Stimulated activated naive B cell treated with anti-CD40 and anti-IgM and Interleukin-4, amounts not matched to agents 10 μg/mL and 1 μg/mL and 100 μg/mL, for 72 hours (primary cell): Measurements from ENCODE around the gene OLFML2B.
"Not testable (repeated sequence)": the region's sequence is repeated elsewhere in the genome, so short reads cannot be mapped to it uniquely, and the experiment has no call there.

Source experiments
- ATAC-seq, 2 donors: fragments of 150-1000 bp; cut with Tn5 transposase; replicated peaks; 2 replicates each; pipeline ENCODE4 v1.10.0; 2021; ENCODE audit warnings: moderate library complexity in 1 of 2
- DNase-seq: peaks from one replicate; pipeline ENCODE4 v3.0.0; 2021
- H3K27ac Mint-ChIP-seq: one replicate; pipeline ENCODE4 v1.8.0; 2022; ENCODE audit warnings: mild to moderate bottlenecking, mixed read lengths
- H3K27me3 Mint-ChIP-seq, 2 donors: one replicate each; pipeline ENCODE4 v1.8.0; 2022; ENCODE audit warnings: mixed read lengths in 2 of 2
- H3K36me3 Mint-ChIP-seq, 2 donors: one replicate each; pipeline ENCODE4 v1.8.0; 2022; ENCODE audit warnings: mixed read lengths in 2 of 2, mild to moderate bottlenecking in 1 of 2
- H3K4me1 Mint-ChIP-seq, 2 donors: one replicate each; pipeline ENCODE4 v1.8.0; 2022; ENCODE audit warnings: mixed read lengths in 2 of 2, mild to moderate bottlenecking in 1 of 2
- H3K4me3 Mint-ChIP-seq, 2 donors: one replicate each; pipeline ENCODE4 v1.8.0; 2022; ENCODE audit warnings: mild to moderate bottlenecking in 2 of 2, mixed read lengths in 2 of 2, moderate library complexity in 1 of 2
- H3K9me3 Mint-ChIP-seq, 2 donors: one replicate each; pipeline ENCODE4 v1.8.0; 2022; ENCODE audit warnings: mixed read lengths in 2 of 2, mild to moderate bottlenecking in 1 of 2

Gene OLFML2B

DNA sequence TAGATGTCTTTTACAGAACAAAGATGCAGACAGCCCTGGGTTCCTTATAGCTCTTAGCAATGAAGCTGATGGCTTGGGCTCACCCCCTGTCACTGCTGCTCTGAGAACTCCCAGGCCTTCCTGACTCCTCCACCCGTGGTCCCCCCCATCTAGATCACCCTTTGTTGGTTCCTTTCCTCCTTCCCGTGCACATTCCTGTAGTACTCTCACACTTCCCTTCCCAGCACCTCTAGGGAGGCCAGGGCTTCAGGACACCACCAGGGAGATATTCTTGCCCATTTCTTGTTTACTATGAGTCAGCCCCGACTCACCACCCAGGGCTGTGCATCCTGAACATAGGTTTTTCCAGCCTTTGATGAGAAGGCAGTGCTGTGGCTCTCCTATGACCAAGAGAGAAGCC lies 31.4 kb upstream of the OLFML2B start:
- H3K4me1 Mint-ChIP-seq: no peaks in the 10 kb centered on the region

DNA sequence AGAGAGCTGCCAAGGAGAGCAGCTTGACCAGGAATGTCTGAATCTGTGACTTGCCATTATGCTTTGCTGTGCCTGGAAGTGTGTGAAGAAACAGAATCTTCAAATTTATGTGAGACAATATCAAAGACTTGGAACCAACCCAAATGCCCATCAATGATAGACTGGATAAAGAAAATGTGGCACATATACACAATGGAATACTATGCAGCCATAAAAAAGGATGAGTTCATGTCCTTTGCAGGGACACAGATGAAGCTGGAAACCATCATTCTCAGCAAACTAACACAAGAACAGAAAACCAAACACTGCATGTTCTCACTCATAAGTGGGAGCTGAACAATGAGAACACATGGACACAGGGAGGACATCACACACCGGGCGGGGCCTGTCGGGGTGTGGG lies 30.3 kb upstream of the OLFML2B start:
- not testable (repeated sequence) for H3K9me3 Mint-ChIP-seq, H3K27ac Mint-ChIP-seq, DNase-seq, H3K4me1 Mint-ChIP-seq, H3K4me3 Mint-ChIP-seq, H3K36me3 Mint-ChIP-seq, ATAC-seq
- peaks cover 21 to 30% of the 10 kb centered on the region in 2 donors for H3K27me3 Mint-ChIP-seq

More for the DNA sequence above, 31.4 kb upstream of the OLFML2B start:
- H3K9me3 Mint-ChIP-seq: peaks cover 0 to 3% of the 10 kb centered on the region in 2 donors
- no peak overlapping the region for H3K4me3 Mint-ChIP-seq
- DNase-seq: no peak
- no peaks in the 10 kb centered on the region for H3K36me3 Mint-ChIP-seq
- no peak overlapping the region for H3K27ac Mint-ChIP-seq
- no peak for ATAC-seq
- peaks cover 21 to 22% of the 10 kb centered on the region in 2 donors for H3K27me3 Mint-ChIP-seq

GRCh38 chr1:162046921-162047320 lies 23.3 kb upstream of the OLFML2B start:
- Mint-ChIP-seq H3K27me3 (peaks cover 0 to 22% of the 10 kb centered on the region in 2 donors), H3K4me3 (no peak overlapping the region), H3K9me3 (peaks cover 3 to 4% of the 10 kb centered on the region in 2 donors), H3K36me3 (no peaks in the 10 kb centered on the region), H3K4me1 (no peaks in the 10 kb centered on the region), H3K27ac (no peak overlapping the region)
- no peak for DNase-seq
- no peak for ATAC-seq

DNA sequence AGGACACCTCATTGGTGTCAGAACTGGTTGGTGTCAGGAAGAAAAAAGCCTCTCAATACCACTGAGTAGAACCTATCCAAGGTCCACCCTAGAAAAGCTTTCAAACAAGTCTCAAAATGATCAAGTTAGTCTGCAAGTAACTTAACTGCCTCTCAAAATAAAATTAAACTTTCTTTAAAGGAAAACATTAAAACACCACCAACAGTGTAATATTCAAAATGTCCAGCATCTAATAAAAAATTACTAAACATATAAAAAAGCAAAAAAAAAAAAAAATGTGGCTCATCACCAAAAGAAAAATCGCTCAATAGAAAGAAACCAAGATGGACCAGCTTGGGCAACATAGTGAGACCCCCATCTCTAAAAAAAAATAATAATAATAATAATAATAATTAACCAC lies 18.7 kb upstream of the OLFML2B start:
- Mint-ChIP-seq H3K4me1 (no peaks in the 10 kb centered on the region), H3K9me3 (peaks cover 3 to 4% of the 10 kb centered on the region in 2 donors), H3K4me3 (no peak overlapping the region), H3K27me3 (peaks cover 21 to 33% of the 10 kb centered on the region in 2 donors), H3K36me3 (no peaks in the 10 kb centered on the region), H3K27ac (no peak overlapping the region)
- ATAC-seq: no peak
- no peak for DNase-seq

- H3K27ac Mint-ChIP-seq: no peak overlapping the region
- no peak for ATAC-seq
- H3K4me3 Mint-ChIP-seq: no peak overlapping the region
- no peak for DNase-seq
- H3K27me3 Mint-ChIP-seq: peaks cover 26 to 38% of the 10 kb centered on the region in 2 donors
- H3K9me3 Mint-ChIP-seq: peaks cover 3 to 4% of the 10 kb centered on the region in 2 donors
- no peaks in the 10 kb centered on the region for H3K36me3 Mint-ChIP-seq
- no peaks in the 10 kb centered on the region for H3K4me1 Mint-ChIP-seq
Measured at GRCh38 chr1:162040657-162041056, 17.0 kb upstream of the OLFML2B start.

- no peak overlapping the region for H3K4me3 Mint-ChIP-seq
- H3K9me3 Mint-ChIP-seq: peaks cover 3 to 4% of the 10 kb centered on the region in 2 donors
- no peak for DNase-seq
- no peak overlapping the region for H3K27ac Mint-ChIP-seq
- H3K36me3 Mint-ChIP-seq: no peaks in the 10 kb centered on the region
- no peaks in the 10 kb centered on the region for H3K4me1 Mint-ChIP-seq
- peaks cover 26 to 38% of the 10 kb centered on the region in 2 donors for H3K27me3 Mint-ChIP-seq
- ATAC-seq: no peak
Measured at GRCh38 chr1:162040001-162040400, 16.3 kb upstream of the OLFML2B start.

- Mint-ChIP-seq H3K27me3 (peaks cover 30 to 44% of the 10 kb centered on the region in 2 donors), H3K4me3 (no peak overlapping the region), H3K9me3 (peaks cover 2% of the 10 kb centered on the region in 2 donors), H3K27ac (no peak overlapping the region), H3K36me3 (no peaks in the 10 kb centered on the region), H3K4me1 (no peaks in the 10 kb centered on the region)
- ATAC-seq (no peak), DNase-seq (no peak)
Measured at GRCh38 chr1:162038624-162039023, 15.0 kb upstream of the OLFML2B start.

DNA sequence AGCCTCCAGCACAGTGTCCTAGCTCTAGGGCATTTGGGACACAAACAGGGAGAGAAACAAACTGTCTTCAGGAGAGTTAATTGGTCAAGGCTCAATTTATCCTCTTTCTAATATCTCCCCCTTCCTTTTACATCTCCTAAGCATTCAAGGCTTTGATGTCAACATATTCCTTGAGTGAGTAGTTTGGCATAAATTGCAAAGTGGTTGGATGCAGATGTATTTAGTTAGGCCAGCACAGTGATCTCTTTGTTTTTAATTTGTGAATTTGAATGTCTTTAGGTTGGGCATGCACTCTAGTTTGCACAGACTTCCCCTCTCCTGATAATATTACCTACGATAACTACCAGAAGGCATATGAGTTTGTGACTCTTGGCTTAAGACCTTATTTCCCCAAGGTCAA lies 12.5 kb upstream of the OLFML2B start:
- ATAC-seq: no peak
- Mint-ChIP-seq H3K4me3 (no peak overlapping the region), H3K27me3 (peaks cover 41 to 44% of the 10 kb centered on the region in 2 donors), H3K4me1 (no peaks in the 10 kb centered on the region), H3K36me3 (no peaks in the 10 kb centered on the region), H3K9me3 (no peaks in the 10 kb centered on the region), H3K27ac (no peak overlapping the region)
- DNase-seq: no peak

DNA sequence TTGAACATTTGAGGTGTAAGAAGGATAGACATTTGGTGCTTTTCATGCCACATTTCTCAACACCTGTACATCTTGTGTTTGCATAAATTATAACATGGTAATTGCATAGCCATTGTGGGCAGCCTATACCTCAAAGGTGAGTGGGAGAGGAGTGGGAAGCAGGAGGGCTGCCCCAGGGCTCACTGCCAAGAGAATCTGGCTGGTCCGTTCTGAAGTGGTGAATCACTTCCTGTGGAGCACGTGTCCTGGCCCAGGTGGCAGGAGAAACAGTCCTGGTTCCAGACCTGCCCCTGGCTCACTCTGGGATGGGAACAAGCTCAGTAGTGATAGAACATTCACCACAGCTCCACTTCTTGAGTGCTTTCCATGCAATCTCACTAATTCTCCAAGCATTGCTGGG lies 11.6 kb upstream of the OLFML2B start:
- Mint-ChIP-seq H3K27me3 (peaks cover 38 to 43% of the 10 kb centered on the region in 2 donors), H3K36me3 (no peaks in the 10 kb centered on the region), H3K27ac (no peak overlapping the region), H3K9me3 (no peaks in the 10 kb centered on the region), H3K4me1 (no peaks in the 10 kb centered on the region), H3K4me3 (no peak overlapping the region)
- DNase-seq (no peak), ATAC-seq (no peak)

- no peak for ATAC-seq
- no peak overlapping the region for H3K27ac Mint-ChIP-seq
- no peaks in the 10 kb centered on the region for H3K36me3 Mint-ChIP-seq
- no peak for DNase-seq
- H3K9me3 Mint-ChIP-seq: no peaks in the 10 kb centered on the region
- peaks cover 33 to 38% of the 10 kb centered on the region in 2 donors for H3K27me3 Mint-ChIP-seq
- no peak overlapping the region for H3K4me3 Mint-ChIP-seq
- no peaks in the 10 kb centered on the region for H3K4me1 Mint-ChIP-seq
Measured at GRCh38 chr1:162033428-162033827, 9.8 kb upstream of the OLFML2B start.

DNA sequence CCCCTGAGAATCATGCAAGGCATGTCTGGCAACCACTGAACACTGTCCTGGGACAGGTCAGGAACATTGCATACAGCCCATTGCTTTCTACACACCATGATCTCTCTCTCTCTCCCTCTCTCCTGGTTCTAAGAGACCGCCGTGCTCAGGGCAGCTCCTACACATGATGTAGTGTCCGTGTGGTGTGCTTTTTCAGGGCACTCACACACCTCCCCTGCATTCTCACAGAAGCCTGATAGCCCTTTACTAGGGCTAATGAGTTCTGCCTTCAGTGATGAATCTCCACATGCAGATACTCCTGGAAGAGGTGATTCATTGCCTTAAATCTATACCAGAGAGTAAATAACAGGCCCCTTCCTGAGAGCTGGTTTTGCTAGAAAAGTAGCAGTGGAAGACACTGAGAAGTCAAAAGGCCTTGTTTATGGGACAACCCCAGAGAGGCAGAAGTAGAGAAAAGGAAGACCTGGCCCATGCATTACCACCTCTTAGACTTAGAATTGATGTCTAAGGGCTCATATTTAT lies 7.2 kb upstream of the OLFML2B start:
- ATAC-seq: no peak
- Mint-ChIP-seq H3K36me3 (no peaks in the 10 kb centered on the region), H3K4me3 (no peak overlapping the region), H3K27ac (no peak overlapping the region), H3K4me1 (no peaks in the 10 kb centered on the region), H3K27me3 (peaks cover 39 to 47% of the 10 kb centered on the region in 2 donors), H3K9me3 (peaks cover 3 to 8% of the 10 kb centered on the region in 2 donors)
- no peak for DNase-seq

GRCh38 chr1:162029157-162029556 lies 5.5 kb upstream of the OLFML2B start:
- ATAC-seq (no peak), DNase-seq (no peak)
- Mint-ChIP-seq H3K9me3 (peaks cover 3 to 8% of the 10 kb centered on the region in 2 donors), H3K4me1 (peaks cover 3 to 4% of the 10 kb centered on the region in 2 donors), H3K36me3 (no peaks in the 10 kb centered on the region), H3K4me3 (no peak overlapping the region), H3K27me3 (peaks cover 47 to 57% of the 10 kb centered on the region in 2 donors), H3K27ac (no peak overlapping the region)

DNA sequence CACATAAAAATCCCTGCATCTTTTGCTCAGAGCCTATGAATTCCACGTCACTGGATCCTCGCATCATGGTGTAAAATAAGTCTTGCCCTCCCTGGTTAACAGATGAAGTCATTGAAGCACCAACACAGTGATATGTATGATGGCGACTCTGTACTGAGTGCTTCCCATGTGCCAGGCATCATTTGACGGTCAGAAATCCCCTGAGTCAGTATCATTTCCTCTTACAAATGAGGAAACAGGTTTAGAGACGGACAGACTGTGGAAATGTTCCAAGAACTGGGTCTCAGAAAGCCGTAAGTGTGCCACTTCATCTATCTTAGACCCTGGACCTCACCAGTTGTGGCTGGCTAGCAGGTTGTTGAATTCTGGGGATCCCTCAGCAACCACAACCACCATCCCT lies 5.1 kb upstream of the OLFML2B start:
- peaks cover 3 to 8% of the 10 kb centered on the region in 2 donors for H3K9me3 Mint-ChIP-seq
- ATAC-seq (peak; percentile 95 to 97), DNase-seq (peak; percentile 48)
- peaks cover 47 to 57% of the 10 kb centered on the region in 2 donors for H3K27me3 Mint-ChIP-seq
- H3K4me1 Mint-ChIP-seq: peaks cover 6 to 9% of the 10 kb centered on the region in 2 donors
- H3K36me3 Mint-ChIP-seq: no peaks in the 10 kb centered on the region
- no peak overlapping the region for H3K27ac Mint-ChIP-seq
- no peak overlapping the region for H3K4me3 Mint-ChIP-seq

DNA sequence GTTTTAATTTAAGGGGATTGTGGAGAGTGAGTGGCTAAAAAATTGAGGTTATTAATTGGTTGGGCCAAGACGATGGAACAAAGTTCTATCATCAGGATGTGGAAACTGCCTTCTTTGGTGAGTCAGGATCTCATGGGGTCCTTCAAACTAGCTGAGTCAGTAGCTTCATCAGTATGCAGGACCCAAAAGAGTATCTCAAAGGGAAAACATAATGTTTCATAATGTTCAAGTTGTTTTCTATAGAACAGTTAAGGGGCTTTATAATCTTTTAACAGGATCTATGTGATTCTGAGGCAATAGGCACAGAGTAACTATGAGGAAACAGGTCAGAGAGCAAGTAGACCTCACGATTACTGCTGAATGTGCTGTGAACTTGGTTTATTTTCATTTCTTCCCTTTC lies 3.2 kb upstream of the OLFML2B start:
- no peak overlapping the region for H3K4me3 Mint-ChIP-seq
- DNase-seq (no peak), ATAC-seq (no peak)
- H3K4me1 Mint-ChIP-seq: peaks cover 9 to 15% of the 10 kb centered on the region in 2 donors
- H3K9me3 Mint-ChIP-seq: peaks cover 3 to 8% of the 10 kb centered on the region in 2 donors
- no peak overlapping the region for H3K27ac Mint-ChIP-seq
- no peaks in the 10 kb centered on the region for H3K36me3 Mint-ChIP-seq
- H3K27me3 Mint-ChIP-seq: peaks cover 60 to 61% of the 10 kb centered on the region in 2 donors

DNA sequence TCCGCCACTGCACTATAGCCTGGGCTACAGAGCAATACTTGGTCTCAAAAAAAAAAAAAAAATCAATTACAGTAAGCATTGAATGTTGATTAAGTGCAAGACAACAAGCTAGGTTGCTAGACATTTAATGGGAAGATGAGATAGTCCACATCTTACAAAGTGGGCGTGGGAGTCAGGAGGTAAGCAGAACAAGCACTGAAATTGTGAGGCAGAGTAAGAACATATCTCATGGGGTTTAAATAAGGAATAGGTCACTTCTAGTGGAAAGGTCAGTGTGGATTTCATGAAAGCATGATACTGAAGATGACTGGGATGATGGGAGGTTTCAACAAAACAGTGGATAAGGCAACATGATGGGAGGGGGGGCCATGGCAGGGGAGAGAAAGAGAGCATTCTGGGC lies 1.9 kb upstream of the OLFML2B start:
- ATAC-seq (no peak), DNase-seq (no peak)
- peaks cover 9 to 15% of the 10 kb centered on the region in 2 donors for H3K4me1 Mint-ChIP-seq
- no peak overlapping the region for H3K27ac Mint-ChIP-seq
- H3K9me3 Mint-ChIP-seq: peaks cover 3 to 8% of the 10 kb centered on the region in 2 donors
- H3K27me3 Mint-ChIP-seq: peaks cover 55 to 58% of the 10 kb centered on the region in 2 donors
- H3K36me3 Mint-ChIP-seq: no peaks in the 10 kb centered on the region
- H3K4me3 Mint-ChIP-seq: no peak overlapping the region
